Transverse colon (tissue), 3 donors: Measurements from ENCODE around the gene TENM4.

Experiments
- CTCF ChIP-seq, 5 experiments: fragments of 200-600 bp in 3 of 5; fragments of 450-650 bp in 2 of 5; sonication (generic) in 3 of 5; IDR thresholded peaks; 1 replicate in 2 of 5; 2 replicates in 3 of 5; pipeline ENCODE4 v1.5.1; 2016 to 2017; ENCODE audit warnings: antibody characterized with exemption in 5 of 5, inconsistent platforms in 3 of 5, mild to moderate bottlenecking in 2 of 5, moderate library complexity in 1 of 5
- EP300 ChIP-seq: sonication (generic); formaldehyde crosslinking; IDR thresholded peaks from one replicate; pipeline ENCODE4 v1.6.1; 2017; ENCODE audit warnings: antibody characterized with exemption, low read depth

- TF ChIP-seq EP300 (no peak), CTCF (IDR thresholded peaks at IDR 0.05) (no peak)
These were observed 4.1 kb upstream of the TENM4 start for GRCh38 chr11:79444923-79445322.
